Measurements from ENCODE around the gene ANKH. TPM values are rescaled to one million over a fixed set of nuclear protein-coding genes. Genes with fewer than 3 reads are reported as not detected.

The ANKH gene
- total RNA-seq, 1 experiment from 2014 or later: 16.9 TPM

DNA sequence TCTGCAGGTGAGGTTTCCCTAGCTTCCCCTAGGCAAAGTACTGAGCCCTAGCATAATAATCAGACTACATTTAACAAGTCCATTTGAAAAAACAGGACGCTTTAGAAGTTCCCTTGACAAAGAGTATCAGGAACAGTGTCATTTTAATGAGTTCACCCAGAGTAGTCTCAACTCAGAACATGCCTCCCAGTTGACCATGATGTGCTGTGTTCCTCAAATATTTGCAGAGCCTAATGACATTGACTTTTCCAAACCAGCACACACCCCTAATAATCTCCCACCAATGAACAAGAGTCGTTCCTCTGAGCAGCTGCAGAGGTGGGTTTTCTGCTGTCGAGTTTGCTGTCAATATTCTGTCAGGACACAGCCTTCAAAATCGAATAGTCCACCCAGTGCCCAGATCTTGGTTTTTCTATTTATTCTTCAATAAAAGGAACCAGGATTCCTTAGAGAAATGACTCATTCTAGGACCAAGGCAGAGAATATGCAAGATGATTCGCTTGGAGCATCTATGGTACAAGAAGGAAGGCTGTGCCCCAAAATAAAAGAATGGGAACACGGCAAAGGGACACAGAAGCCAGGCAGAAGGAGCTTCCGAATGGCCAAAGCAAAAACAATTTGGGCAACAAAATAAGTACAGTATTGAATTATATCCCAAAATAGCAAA, 149.5 kb downstream of the ANKH start (continued):
- TF ChIP-seq, protein P1, sequence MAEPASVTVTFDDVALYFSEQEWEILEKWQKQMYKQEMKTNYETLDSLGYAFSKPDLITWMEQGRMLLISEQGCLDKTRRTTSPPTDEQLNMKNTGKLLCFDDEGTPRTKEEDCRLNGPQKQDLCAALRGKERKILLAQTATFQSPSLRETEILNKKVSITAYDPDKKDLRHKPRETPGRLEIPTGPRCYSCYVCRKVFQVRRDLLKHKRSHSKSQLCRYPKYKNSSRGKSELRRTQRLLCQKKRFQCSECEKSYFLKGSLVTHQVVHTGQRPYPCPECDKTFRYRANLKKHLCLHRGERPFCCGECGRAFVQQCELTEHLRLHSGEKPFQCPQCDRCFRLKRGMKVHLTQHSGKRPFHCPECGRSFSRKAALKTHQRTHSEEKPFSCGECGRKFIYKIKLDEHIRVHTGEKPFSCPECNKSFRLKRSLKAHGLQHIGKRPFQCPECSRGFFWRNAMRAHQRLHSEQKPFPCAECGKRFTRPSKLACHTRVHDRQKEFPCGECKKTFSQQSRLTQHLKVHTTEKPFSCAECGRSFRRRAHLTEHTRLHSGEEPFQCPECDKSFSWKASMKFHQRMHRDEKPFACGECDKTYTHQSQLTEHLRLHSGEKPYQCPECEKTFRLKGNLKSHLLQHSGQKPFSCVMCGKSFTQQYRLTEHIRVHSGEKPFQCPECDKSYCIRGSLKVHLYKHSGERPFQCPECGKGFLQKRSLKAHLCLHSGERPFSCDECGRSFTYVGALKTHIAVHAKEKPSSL (CRISPR knock-in tag; conservative IDR thresholded peaks at IDR 0.05): no peak
- no peak for TF ChIP-seq ZNF317 (CRISPR knock-in tag; IDR thresholded peaks at IDR 0.05; ENCODE audit: borderline replicate concordance, low read depth)
- TF ChIP-seq ZNF423 (CRISPR knock-in tag; IDR thresholded peaks at IDR 0.05): no peak
- TF ChIP-seq KAT7 (CRISPR knock-in tag; IDR thresholded peaks at IDR 0.05; ENCODE audit: borderline replicate concordance): no peak
- TF ChIP-seq, protein P2, sequence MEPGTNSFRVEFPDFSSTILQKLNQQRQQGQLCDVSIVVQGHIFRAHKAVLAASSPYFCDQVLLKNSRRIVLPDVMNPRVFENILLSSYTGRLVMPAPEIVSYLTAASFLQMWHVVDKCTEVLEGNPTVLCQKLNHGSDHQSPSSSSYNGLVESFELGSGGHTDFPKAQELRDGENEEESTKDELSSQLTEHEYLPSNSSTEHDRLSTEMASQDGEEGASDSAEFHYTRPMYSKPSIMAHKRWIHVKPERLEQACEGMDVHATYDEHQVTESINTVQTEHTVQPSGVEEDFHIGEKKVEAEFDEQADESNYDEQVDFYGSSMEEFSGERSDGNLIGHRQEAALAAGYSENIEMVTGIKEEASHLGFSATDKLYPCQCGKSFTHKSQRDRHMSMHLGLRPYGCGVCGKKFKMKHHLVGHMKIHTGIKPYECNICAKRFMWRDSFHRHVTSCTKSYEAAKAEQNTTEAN (CRISPR knock-in tag; IDR thresholded peaks at IDR 0.05): no peak
- TF ChIP-seq FOXP1 (CRISPR knock-in tag; IDR thresholded peaks at IDR 0.05; ENCODE audit: borderline replicate concordance): no peak
- TF ChIP-seq ZNF219 (CRISPR knock-in tag; IDR thresholded peaks at IDR 0.05; ENCODE audit: borderline replicate concordance): no peak
- no peak for TF ChIP-seq GRHL2 (CRISPR knock-in tag; IDR thresholded peaks at IDR 0.05; ENCODE audit: insufficient replicate concordance, severe bottlenecking)

DNA sequence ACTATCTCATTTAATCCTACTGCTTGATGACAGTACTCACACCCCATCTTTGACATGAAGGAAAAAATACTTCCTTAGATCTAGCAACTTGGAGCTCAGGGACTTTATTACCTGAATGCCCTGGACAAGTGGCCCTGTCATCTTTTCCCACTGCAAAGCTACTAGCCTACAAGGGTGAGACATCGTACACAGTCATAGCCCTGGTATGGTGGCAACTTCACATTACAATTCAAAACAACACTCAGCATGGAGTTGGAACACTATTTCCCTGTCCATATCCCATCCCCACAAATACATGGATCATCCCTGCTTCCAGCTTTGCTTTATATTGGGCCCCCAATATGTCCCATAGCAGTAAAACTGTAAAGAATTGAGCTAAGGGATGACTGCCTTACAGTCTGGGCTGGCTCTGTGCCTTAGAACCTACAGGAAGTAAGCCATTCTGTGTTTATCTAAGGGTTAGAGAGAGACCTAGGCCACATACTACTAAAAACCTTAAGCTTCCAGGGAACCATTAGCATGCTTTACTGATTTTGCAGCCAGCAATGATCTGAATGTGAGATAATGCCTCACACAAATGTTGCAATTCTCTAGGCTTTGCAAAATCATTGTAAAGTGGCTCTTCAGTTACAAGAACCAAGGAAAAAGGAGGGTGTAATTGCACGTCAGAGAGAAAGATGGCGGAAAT, 151.2 kb downstream of the ANKH start:
- no peak overlapping the region for H3K4me3 Mint-ChIP-seq
- ATAC-seq: no peak
- TF ChIP-seq ELF4 (CRISPR knock-in tag; IDR thresholded peaks at IDR 0.05; ENCODE audit: low read depth): no peak
- H3K36me3 Mint-ChIP-seq: peaks cover 19% of the 10 kb centered on the region
- H3K27ac Mint-ChIP-seq: no peak overlapping the region
- ChIA-PET CTCF (interaction anchor here (0.7 to 1.1 kb wide), 2 partner anchors 151 to 283 kb away, joined by 4 to 5 read pairs; partner anchors contain the start of gene ANKH), POLR2A (no interaction called here)
- H3K4me1 Mint-ChIP-seq: no peaks in the 10 kb centered on the region
- no peaks in the 10 kb centered on the region for H3K27me3 Mint-ChIP-seq (ENCODE audit: low read depth)
- no peak for DNase-seq (ENCODE audit: low spot score)
- H3K9me3 Mint-ChIP-seq: peaks cover 8% of the 10 kb centered on the region; the same call in 1 of the 2 replicates

DNA sequence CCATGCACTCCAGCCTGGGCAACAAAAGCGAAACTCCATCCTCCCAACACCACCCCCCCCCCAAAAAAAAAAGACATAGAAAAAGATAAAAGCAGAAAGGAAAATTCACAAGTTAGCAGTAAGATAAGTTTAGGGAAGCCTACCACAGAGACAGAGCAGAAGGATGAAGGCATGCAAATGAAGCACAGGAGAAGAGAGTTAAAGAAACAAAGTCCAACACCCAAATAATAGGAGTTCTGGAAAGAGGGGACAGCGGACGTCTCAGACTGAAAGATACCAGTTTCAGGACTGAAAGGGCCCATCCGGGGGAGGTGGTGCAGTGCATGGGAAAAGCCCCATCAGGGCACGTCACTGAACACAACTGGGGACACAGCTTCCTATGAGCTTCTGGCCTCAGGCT, 152.8 kb downstream of the ANKH start:
- Mint-ChIP-seq H3K27ac (no peak overlapping the region), H3K27me3 (ENCODE audit: low read depth) (no peaks in the 10 kb centered on the region), H3K9me3 (peaks cover 8% of the 10 kb centered on the region; the same call in 1 of the 2 replicates), H3K4me1 (no peaks in the 10 kb centered on the region), H3K36me3 (peaks cover 30% of the 10 kb centered on the region), H3K4me3 (no peak overlapping the region)
- CTCF ChIA-PET: interaction anchor here (1.0 kb wide), 1 partner anchor 285 kb away, joined by 3 read pairs; no protein-coding TSS in a partner anchor
- POLR2A ChIA-PET: no interaction called here
- TF ChIP-seq, protein P3, sequence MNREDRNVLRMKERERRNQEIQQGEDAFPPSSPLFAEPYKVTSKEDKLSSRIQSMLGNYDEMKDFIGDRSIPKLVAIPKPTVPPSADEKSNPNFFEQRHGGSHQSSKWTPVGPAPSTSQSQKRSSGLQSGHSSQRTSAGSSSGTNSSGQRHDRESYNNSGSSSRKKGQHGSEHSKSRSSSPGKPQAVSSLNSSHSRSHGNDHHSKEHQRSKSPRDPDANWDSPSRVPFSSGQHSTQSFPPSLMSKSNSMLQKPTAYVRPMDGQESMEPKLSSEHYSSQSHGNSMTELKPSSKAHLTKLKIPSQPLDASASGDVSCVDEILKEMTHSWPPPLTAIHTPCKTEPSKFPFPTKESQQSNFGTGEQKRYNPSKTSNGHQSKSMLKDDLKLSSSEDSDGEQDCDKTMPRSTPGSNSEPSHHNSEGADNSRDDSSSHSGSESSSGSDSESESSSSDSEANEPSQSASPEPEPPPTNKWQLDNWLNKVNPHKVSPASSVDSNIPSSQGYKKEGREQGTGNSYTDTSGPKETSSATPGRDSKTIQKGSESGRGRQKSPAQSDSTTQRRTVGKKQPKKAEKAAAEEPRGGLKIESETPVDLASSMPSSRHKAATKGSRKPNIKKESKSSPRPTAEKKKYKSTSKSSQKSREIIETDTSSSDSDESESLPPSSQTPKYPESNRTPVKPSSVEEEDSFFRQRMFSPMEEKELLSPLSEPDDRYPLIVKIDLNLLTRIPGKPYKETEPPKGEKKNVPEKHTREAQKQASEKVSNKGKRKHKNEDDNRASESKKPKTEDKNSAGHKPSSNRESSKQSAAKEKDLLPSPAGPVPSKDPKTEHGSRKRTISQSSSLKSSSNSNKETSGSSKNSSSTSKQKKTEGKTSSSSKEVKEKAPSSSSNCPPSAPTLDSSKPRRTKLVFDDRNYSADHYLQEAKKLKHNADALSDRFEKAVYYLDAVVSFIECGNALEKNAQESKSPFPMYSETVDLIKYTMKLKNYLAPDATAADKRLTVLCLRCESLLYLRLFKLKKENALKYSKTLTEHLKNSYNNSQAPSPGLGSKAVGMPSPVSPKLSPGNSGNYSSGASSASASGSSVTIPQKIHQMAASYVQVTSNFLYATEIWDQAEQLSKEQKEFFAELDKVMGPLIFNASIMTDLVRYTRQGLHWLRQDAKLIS (CRISPR knock-in tag; IDR thresholded peaks at IDR 0.05; ENCODE audit: borderline replicate concordance): no peak
- TF ChIP-seq, protein P4, sequence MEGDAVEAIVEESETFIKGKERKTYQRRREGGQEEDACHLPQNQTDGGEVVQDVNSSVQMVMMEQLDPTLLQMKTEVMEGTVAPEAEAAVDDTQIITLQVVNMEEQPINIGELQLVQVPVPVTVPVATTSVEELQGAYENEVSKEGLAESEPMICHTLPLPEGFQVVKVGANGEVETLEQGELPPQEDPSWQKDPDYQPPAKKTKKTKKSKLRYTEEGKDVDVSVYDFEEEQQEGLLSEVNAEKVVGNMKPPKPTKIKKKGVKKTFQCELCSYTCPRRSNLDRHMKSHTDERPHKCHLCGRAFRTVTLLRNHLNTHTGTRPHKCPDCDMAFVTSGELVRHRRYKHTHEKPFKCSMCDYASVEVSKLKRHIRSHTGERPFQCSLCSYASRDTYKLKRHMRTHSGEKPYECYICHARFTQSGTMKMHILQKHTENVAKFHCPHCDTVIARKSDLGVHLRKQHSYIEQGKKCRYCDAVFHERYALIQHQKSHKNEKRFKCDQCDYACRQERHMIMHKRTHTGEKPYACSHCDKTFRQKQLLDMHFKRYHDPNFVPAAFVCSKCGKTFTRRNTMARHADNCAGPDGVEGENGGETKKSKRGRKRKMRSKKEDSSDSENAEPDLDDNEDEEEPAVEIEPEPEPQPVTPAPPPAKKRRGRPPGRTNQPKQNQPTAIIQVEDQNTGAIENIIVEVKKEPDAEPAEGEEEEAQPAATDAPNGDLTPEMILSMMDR (IDR thresholded peaks at IDR 0.05): no peak
- TF ChIP-seq RELA (CRISPR knock-in tag; IDR thresholded peaks at IDR 0.05; ENCODE audit: borderline replicate concordance) (no peak), SP1 (CRISPR knock-in tag; conservative IDR thresholded peaks at IDR 0.05) (no peak), ELF4 (CRISPR knock-in tag; IDR thresholded peaks at IDR 0.05; ENCODE audit: low read depth) (no peak), EMX1 (CRISPR knock-in tag; IDR thresholded peaks at IDR 0.05) (no peak), SMAD3 (CRISPR knock-in tag; IDR thresholded peaks at IDR 0.05; ENCODE audit: borderline replicate concordance) (no peak)
- TF ChIP-seq, protein P5, sequence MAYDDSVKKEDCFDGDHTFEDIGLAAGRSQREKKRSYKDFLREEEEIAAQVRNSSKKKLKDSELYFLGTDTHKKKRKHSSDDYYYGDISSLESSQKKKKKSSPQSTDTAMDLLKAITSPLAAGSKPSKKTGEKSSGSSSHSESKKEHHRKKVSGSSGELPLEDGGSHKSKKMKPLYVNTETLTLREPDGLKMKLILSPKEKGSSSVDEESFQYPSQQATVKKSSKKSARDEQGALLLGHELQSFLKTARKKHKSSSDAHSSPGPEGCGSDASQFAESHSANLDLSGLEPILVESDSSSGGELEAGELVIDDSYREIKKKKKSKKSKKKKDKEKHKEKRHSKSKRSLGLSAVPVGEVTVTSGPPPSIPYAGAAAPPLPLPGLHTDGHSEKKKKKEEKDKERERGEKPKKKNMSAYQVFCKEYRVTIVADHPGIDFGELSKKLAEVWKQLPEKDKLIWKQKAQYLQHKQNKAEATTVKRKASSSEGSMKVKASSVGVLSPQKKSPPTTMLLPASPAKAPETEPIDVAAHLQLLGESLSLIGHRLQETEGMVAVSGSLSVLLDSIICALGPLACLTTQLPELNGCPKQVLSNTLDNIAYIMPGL (CRISPR knock-in tag; IDR thresholded peaks at IDR 0.05): no peak
- TF ChIP-seq, protein P6, sequence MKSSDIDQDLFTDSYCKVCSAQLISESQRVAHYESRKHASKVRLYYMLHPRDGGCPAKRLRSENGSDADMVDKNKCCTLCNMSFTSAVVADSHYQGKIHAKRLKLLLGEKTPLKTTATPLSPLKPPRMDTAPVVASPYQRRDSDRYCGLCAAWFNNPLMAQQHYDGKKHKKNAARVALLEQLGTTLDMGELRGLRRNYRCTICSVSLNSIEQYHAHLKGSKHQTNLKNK (CRISPR knock-in tag; IDR thresholded peaks at IDR 0.05): no peak
- TF ChIP-seq, protein P2 (CRISPR knock-in tag; IDR thresholded peaks at IDR 0.05): no peak
- ATAC-seq: no peak
- no peak for DNase-seq (ENCODE audit: low spot score)
